ENCODE measurements around the gene P2RY14. TPM values are rescaled to one million over a fixed set of nuclear protein-coding genes. Genes with fewer than 3 reads are reported as not detected.

P2RY14 gene
- total and polyA plus RNA-seq, 2 donors (not counting 3 experiments of a cell fraction or from before 2014, with no cell fraction given) = not detected

GRCh38 chr3:151234825-151235224 is 43.5 kb downstream of the P2RY14 start:
- Histone ChIP-seq H3K79me2 (ENCODE audit: control insufficient read depth, insufficient read depth, low read length) (no peaks in the 10 kb centered on the region), H3K4me2 (ENCODE audit: insufficient read depth, low read length) (no peak overlapping the region), H4K20me1 (replicated peaks; ENCODE audit: control insufficient read depth, extremely low read depth, insufficient read depth, low read length) (no peaks in the 10 kb centered on the region), H3K9me3 (replicated peaks; ENCODE audit: control insufficient read depth, insufficient read depth, low read length) (no peaks in the 10 kb centered on the region), H3K4me3 (replicated peaks in 1 of 3; ENCODE audit: insufficient read depth in 1 of 3, low read depth in 1 of 3, low read length in 3 of 3) (no peak overlapping the region), H3K36me3 (ENCODE audit: control insufficient read depth in 2 of 2, extremely low read depth in 1 of 2, insufficient read depth in 2 of 2, low read length in 2 of 2) (no peaks in the 10 kb centered on the region), H3K27me3 (ENCODE audit: control insufficient read depth in 2 of 2, insufficient read depth in 2 of 2, low read length in 2 of 2) (peaks cover 0 to 2% of the 10 kb centered on the region in 2 experiments), H3K9me1 (replicated peaks; ENCODE audit: control insufficient read depth, extremely low read depth, insufficient read depth, low read length) (no peaks in the 10 kb centered on the region), H3K9ac (replicated peaks; ENCODE audit: extremely low read depth, insufficient read depth, low read length) (no peak overlapping the region), H2AFZ (ENCODE audit: low read depth, low read length) (no peak overlapping the region), H3K27ac (ENCODE audit: insufficient read depth, low read depth, low read length) (no peak overlapping the region), H3K4me1 (ENCODE audit: control insufficient read depth, extremely low read depth, insufficient read depth, low read length) (no peaks in the 10 kb centered on the region)
- no TSS peak for BruUV-seq (replicated peaks)
- ChIA-PET CTCF (interaction anchor here (1.2 to 2.2 kb wide), 4 partner anchors 10 to 93 kb away, joined by 3 to 9 read pairs (median 6); no protein-coding TSS in a partner anchor), POLR2A (no interaction called here)
- FAIRE-seq (no peak), DNase-seq (ENCODE audit: low read depth, low spot score) (no peak)
- TF ChIP-seq MAX (IDR thresholded peaks at IDR 0.05; ENCODE audit: insufficient read depth, insufficient read length) (no peak), POLR2A (IDR thresholded peaks at IDR 0.05; ENCODE audit: low read depth, low read length) (no peak), FOS (IDR thresholded peaks at IDR 0.05; ENCODE audit: borderline replicate concordance, insufficient read depth, low read length) (no peak), CTCF (IDR thresholded peaks at IDR 0.05; ENCODE audit: extremely low read depth in 1 of 2, insufficient read depth in 1 of 2, low read depth in 1 of 2, low read length in 2 of 2) (no peak), MYC (IDR thresholded peaks at IDR 0.05; ENCODE audit: low read depth, low read length) (no peak), JUN (IDR thresholded peaks at IDR 0.05; ENCODE audit: borderline replicate concordance, insufficient read depth, insufficient read length, low read depth) (no peak), POLR2AphosphoS5 (IDR thresholded peaks at IDR 0.05; ENCODE audit: insufficient read depth, low read depth, low read length) (no peak)
- dilution Hi-C loops (cut with MboI; ENCODE audit: extremely low pct_ligation_motif_present, low sequenced_read_pairs) (no loop called here), intact Hi-C loops (cut with micrococcal nuclease) (no loop called here)

Measured in endothelial cell of umbilical vein (primary cell).